ENCODE measurements around the gene CRYBG2. TPM values are rescaled to one million over a fixed set of nuclear protein-coding genes. Genes with fewer than 3 reads are reported as not detected.

Gene CRYBG2
- total and polyA plus RNA-seq, 2 of the 13 experiments (the other 11 are each of a cell fraction or from before 2014, with no cell fraction given), result 1.3 to 2.9 TPM

GRCh38 chr1:26401891-26402290 lies 48.0 kb upstream of the CRYBG2 start:
- Histone ChIP-seq H3K4me1 (ENCODE audit: insufficient read depth, low read length) (0 out of 2 replicates have a peak, but pooled peaks cover 5% of the 10 kb centered on the region), H3K27me3 (ENCODE audit: control insufficient read depth in 1 of 2, insufficient read depth in 2 of 2, low read length in 2 of 2) (no peaks in the 10 kb centered on the region), H3K27ac (ENCODE audit: extremely low read length, insufficient read depth, low read length) (no peak overlapping the region), H3K79me2 (ENCODE audit: insufficient read depth, low read length) (no peaks in the 10 kb centered on the region), H3K4me2 (ENCODE audit: low read depth, low read length) (no peak overlapping the region), H3K4me3 (replicated peaks in 1 of 3; ENCODE audit: insufficient read depth in 1 of 3, low read depth in 2 of 3, low read length in 3 of 3) (no peak overlapping the region), H3K36me3 (replicated peaks in 1 of 2; ENCODE audit: control insufficient read depth in 1 of 2, insufficient read depth in 2 of 2, low read length in 2 of 2) (no peaks in the 10 kb centered on the region), H2AFZ (ENCODE audit: low read length) (no peak overlapping the region), H3K9me3 (ENCODE audit: low read length) (no peaks in the 10 kb centered on the region), H4K20me1 (ENCODE audit: insufficient read depth, low read length) (no peaks in the 10 kb centered on the region), H3K9ac (ENCODE audit: insufficient read depth, low read depth, low read length) (no peak overlapping the region)
- no peak for TF ChIP-seq ETS1 (CRISPR knock-in tag; IDR thresholded peaks at IDR 0.05)
- no peak for TF ChIP-seq NR2F1 (CRISPR knock-in tag; IDR thresholded peaks at IDR 0.05)
- TF ChIP-seq ZBTB7B (CRISPR knock-in tag; IDR thresholded peaks at IDR 0.05), result no peak
- no peak for TF ChIP-seq NFAT5 (CRISPR knock-in tag; IDR thresholded peaks at IDR 0.05)
- no peak for TF ChIP-seq SP5 (CRISPR knock-in tag; IDR thresholded peaks at IDR 0.05; ENCODE audit: borderline replicate concordance, low read depth)
- TF ChIP-seq NPAS2 (CRISPR knock-in tag; IDR thresholded peaks at IDR 0.05; ENCODE audit: borderline replicate concordance), result no peak
- TF ChIP-seq MED1 (CRISPR knock-in tag; IDR thresholded peaks at IDR 0.05), result no peak
- TF ChIP-seq SRY (CRISPR knock-in tag; IDR thresholded peaks at IDR 0.05), result no peak
- TF ChIP-seq CEBPZ (IDR thresholded peaks at IDR 0.05; ENCODE audit: low read length), result no peak
- WGBS (ENCODE audit: low lambda C conversion rate), result 54% methylated on average over 3 of the region's 3 CpGs
- no peak for FAIRE-seq
- no TSS peak for BruUV-seq (replicated peaks)
- in situ Hi-C loops (cut with HindIII; ENCODE audit: extremely low pct_ligation_motif_present, low pct_unique_long_range_greater_than_20kb), result no loop called here
- no peak for ATAC-seq
- intact Hi-C loops (cut with micrococcal nuclease; ENCODE audit: unreplicated experiment), result no loop called here
- no peak for DNase-seq (ENCODE audit: low spot score)
- CTCF ChIA-PET (ENCODE audit: low intra/inter-chr PET ratio, low total read pairs), result no interaction called here
- POLR2A ChIA-PET, result no interaction called here
